Uterus (tissue), 4 donors: Measurements from ENCODE around the gene SLAMF7. TPM values are rescaled to one million over a fixed set of nuclear protein-coding genes. Genes with fewer than 3 reads are reported as not detected.

Experiments
- DNase-seq, 2 donors: peaks; one replicate each; pipeline ENCODE4 v3.0.0-alpha.2; 2019 to 2020
- H3K27ac ChIP-seq, 2 donors: fragments of 200-600 bp; sonication (generic); 1 replicate in 1 of 2; 2 replicates in 1 of 2; pipeline ENCODE4 v1.5.1; 2016 to 2018
- H3K27me3 ChIP-seq, 2 donors: fragments of 200-600 bp; sonication (generic); one replicate each; pipeline ENCODE4 v1.5.1; 2018 to 2019; ENCODE audit warnings: control low read depth in 1 of 2
- H3K36me3 ChIP-seq, 2 donors: fragments of 200-600 bp; sonication (generic); one replicate each; pipeline ENCODE4 v1.5.1; 2019; ENCODE audit warnings: control low read depth in 1 of 2
- H3K4me1 ChIP-seq, 2 donors: fragments of 200-600 bp; sonication (generic); one replicate each; pipeline ENCODE4 v1.5.1; 2018 to 2019; ENCODE audit warnings: control low read depth in 1 of 2
- H3K4me3 ChIP-seq, 2 donors: fragments of 200-600 bp; sonication (generic); 1 replicate in 1 of 2; 2 replicates in 1 of 2; pipeline ENCODE4 v1.5.1; 2018 to 2019; ENCODE audit warnings: mild to moderate bottlenecking in 1 of 2
- H3K9me3 ChIP-seq, 2 donors: fragments of 200-600 bp; sonication (generic); one replicate each; pipeline ENCODE4 v1.5.1; 2019; ENCODE audit warnings: control low read depth in 1 of 2
- CTCF ChIP-seq, 4 experiments: fragments of 200-600 bp in 2 of 4; fragments of 450-650 bp in 2 of 4; sonication (generic) in 2 of 4; IDR thresholded peaks; one replicate each; pipeline ENCODE4 v1.5.1; 2016 to 2019; ENCODE audit warnings: antibody characterized with exemption in 4 of 4, mild to moderate bottlenecking in 2 of 4, moderate library complexity in 1 of 4
- POLR2A ChIP-seq, 2 donors: fragments of 450-650 bp; IDR thresholded peaks; one replicate each; pipeline ENCODE4 v1.6.1; 2016; ENCODE audit warnings: antibody characterized with exemption in 2 of 2, mild to moderate bottlenecking in 1 of 2, moderate library complexity in 1 of 2
- intact Hi-C: fragments of 100-400 bp; cut with DNase I; formaldehyde crosslinking; loops from one replicate; pipeline ENCODE4 v1.15.1; 2023; ENCODE audit warnings: low total_unique reads
- total RNA-seq, 4 donors: library from RNA; depleted of rRNA in 3 of 4; stranded (reverse); fragments of >200 nt in 3 of 4; gene quantifications; one replicate each; pipeline versions ENCODE4 v1.1.0 to v1.2.4, GENCODE V29; 2014 to 2023
- donor health status: DM: yes; HTN: yes; CAD: no.

SLAMF7 gene
- total RNA-seq, 4 donors from 2014 or later: 0.76 to 1.6 TPM; not detected in 2

GRCh38 chr1:160801836-160802580, 63.0 kb downstream of the SLAMF7 start:
- Histone ChIP-seq H3K4me1 (no peaks in the 10 kb centered on the region), H3K4me3 (no peak overlapping the region), H3K9me3 (peaks cover 0 to 3% of the 10 kb centered on the region in 2 donors), H3K36me3 (no peaks in the 10 kb centered on the region), H3K27ac (no peak overlapping the region), H3K27me3 (no peaks in the 10 kb centered on the region)
- DNase-seq: no peak
- intact Hi-C loops: no loop called here
- TF ChIP-seq POLR2A (IDR thresholded peaks at IDR 0.05): no peak
- no peak for TF ChIP-seq CTCF (IDR thresholded peaks at IDR 0.05)

Other genes with a start within 250 kb of the SLAMF7 start
- 1 to 10 TPM in 1 of 4 donors, under 1 TPM in 3; under 0.01 to 3.8 (median 0.65) TPM for gene SLAMF6, start 216.0 kb upstream of the SLAMF7 start, total RNA-seq
- 1 to 10 TPM; 1.8 to 4.1 (median 3.1) TPM for gene CD84, start 159.8 kb upstream of the SLAMF7 start, total RNA-seq
- gene SLAMF1, start 92.2 kb upstream of the SLAMF7 start, total RNA-seq: under 1 TPM in 2 of 4 donors, not detected in 2; 0.09 to 0.26 TPM
- gene CD48, start 27.4 kb upstream of the SLAMF7 start, total RNA-seq: 1 to 10 TPM in 3 of 4 donors, under 1 TPM in 1; 0.51 to 10.0 (median 2.6) TPM
- under 1 TPM in 2 of 4 donors, not detected in 2; 0.35 to 0.70 TPM for gene LY9, start 56.9 kb downstream of the SLAMF7 start, total RNA-seq
- 1 to 10 TPM in 1 of 4 donors, under 1 TPM in 1, not detected in 2; 0.52 to 1.2 TPM for gene CD244, start 123.6 kb downstream of the SLAMF7 start, total RNA-seq
- gene ITLN1, start 145.9 kb downstream of the SLAMF7 start, total RNA-seq: 1 to 10 TPM in 1 of 4 donors, under 1 TPM in 1, not detected in 2; 0.90 to 1.2 TPM
- gene ITLN2, start 215.6 kb downstream of the SLAMF7 start, total RNA-seq: not detected